AG04449 (cell line): Measurements from ENCODE around the gene PMM1.

Experiments
- CTCF ChIA-PET: fragments of 350-600 bp; formaldehyde crosslinking; extraction: SDS; loops from one replicate; lab custom pipeline; 2021; ENCODE audit warnings: antibody characterized with exemption; lab: Yijun Ruan, JAX
- POLR2A ChIA-PET: fragments of 400-600, 350-600 bp; formaldehyde crosslinking; extraction: SDS; loops from one replicate; lab custom pipeline; 2020; ENCODE audit warnings: antibody characterized with exemption, inconsistent platforms; lab: Yijun Ruan, JAX
- DNase-seq: peaks from one replicate; pipeline ENCODE4 v3.0.0-alpha.2; 2010; ENCODE audit warnings: low read depth, low spot score
- H3K4me3 ChIP-seq: 2 replicates; pipeline ENCODE4 v1.5.1; 2011; ENCODE audit warnings: low read depth, mild to moderate bottlenecking, control low read depth, low read length
- CTCF ChIP-seq: IDR thresholded peaks from one replicate; pipeline ENCODE4 v1.5.1; 2011; ENCODE audit warnings: mild to moderate bottlenecking, moderate library complexity, low read length, control low read depth, inconsistent platforms; ENCODE audit not compliant: insufficient read depth; ENCODE audit errors: missing control alignments

The PMM1 gene

GRCh38 chr22:41585898-41586297 lies 3.7 kb downstream of the PMM1 start:
- POLR2A ChIA-PET, result no interaction called here
- no peak for DNase-seq
- no peak for TF ChIP-seq CTCF
- H3K4me3 ChIP-seq, result no peak overlapping the region
- CTCF ChIA-PET, result interaction anchor here (0.8 to 1.6 kb wide), 3 partner anchors 11 to 42 kb away, joined by 3 to 6 read pairs (median 4); partner anchors contain the start of gene POLR3H

DNA sequence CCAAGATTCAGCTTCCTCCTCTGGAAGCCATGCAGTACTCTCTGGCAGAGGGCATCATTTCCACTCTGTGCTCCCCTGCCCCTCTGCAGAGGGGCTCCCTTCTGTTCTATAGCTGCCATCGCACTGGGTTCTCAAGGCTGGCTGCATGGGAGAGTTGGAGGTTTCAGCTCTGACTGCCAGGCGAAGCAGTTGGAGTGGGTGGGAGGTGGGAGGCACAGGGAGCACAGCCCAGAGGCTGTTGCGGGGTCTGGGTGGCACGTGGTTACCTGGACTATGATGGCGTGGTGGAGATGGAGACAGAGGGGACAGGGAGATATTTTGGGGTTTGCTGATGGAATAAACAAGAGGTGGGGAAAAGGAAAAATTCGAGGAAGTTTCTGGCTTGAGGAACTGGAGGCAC lies 4.8 kb downstream of the PMM1 start:
- no peak overlapping the region for H3K4me3 ChIP-seq
- TF ChIP-seq CTCF, result no peak
- POLR2A ChIA-PET, result no interaction called here
- DNase-seq, result no peak
- CTCF ChIA-PET, result interaction anchor here (2.4 kb wide), 1 partner anchor 12 kb away, joined by 7 read pairs; no protein-coding TSS in a partner anchor

GRCh38 chr22:41582694-41583093 lies 6.9 kb downstream of the PMM1 start:
- CTCF ChIA-PET, result interaction anchor here (2.1 kb wide), 1 partner anchor 15 kb away, joined by 10 read pairs; no protein-coding TSS in a partner anchor
- H3K4me3 ChIP-seq, result no peak overlapping the region
- DNase-seq, result no peak
- POLR2A ChIA-PET, result no interaction called here
- no peak for TF ChIP-seq CTCF

GRCh38 chr22:41579997-41580355 lies 9.7 kb downstream of the PMM1 start:
- no peak overlapping the region for H3K4me3 ChIP-seq
- POLR2A ChIA-PET, result interaction anchor here (1.7 kb wide), 1 partner anchor 10 kb away, joined by 7 read pairs; the partner anchor contains the start of gene PMM1
- TF ChIP-seq CTCF, result no peak
- no peak for DNase-seq
- CTCF ChIA-PET, result interaction anchor here (0.7 to 3.7 kb wide), 4 partner anchors 9 to 44 kb away, joined by 3 to 12 read pairs (median 5); partner anchors contain the start of gene POLR3H

GRCh38 chr22:41579297-41579996 lies 10.2 kb downstream of the PMM1 start:
- DNase-seq, result no peak
- no peak overlapping the region for H3K4me3 ChIP-seq
- ChIA-PET POLR2A (interaction anchor here (1.7 kb wide), 1 partner anchor 10 kb away, joined by 7 read pairs; the partner anchor contains the start of gene PMM1), CTCF (interaction anchor here (0.7 to 3.7 kb wide), 5 partner anchors 10 to 44 kb away, joined by 3 to 12 read pairs (median 4); partner anchors contain the start of gene POLR3H)
- TF ChIP-seq CTCF, result no peak

- TF ChIP-seq CTCF, result no peak
- POLR2A ChIA-PET, result interaction anchor here (1.7 kb wide), 1 partner anchor 11 kb away, joined by 7 read pairs; the partner anchor contains the start of gene PMM1
- H3K4me3 ChIP-seq, result no peak overlapping the region
- no peak for DNase-seq
- CTCF ChIA-PET, result interaction anchor here (0.9 to 3.7 kb wide), 4 partner anchors 10 to 19 kb away, joined by 3 to 12 read pairs (median 4); no protein-coding TSS in a partner anchor
Measured at GRCh38 chr22:41578818-41579217, 10.8 kb downstream of the PMM1 start.
